Measurements from ENCODE around the gene PAFAH1B1.
"Not testable (repeated sequence)": the region's sequence is repeated elsewhere in the genome, so short reads cannot be mapped to it uniquely, and the experiment has no call there.

Gene PAFAH1B1

GRCh38 chr17:2679247-2679646 is 85.8 kb downstream of the PAFAH1B1 start:
- not testable (repeated sequence) for H3K9me3 ChIP-seq (ENCODE audit: control insufficient read depth, insufficient read depth, low read depth, low read length); H3K4me3 ChIP-seq (ENCODE audit: low read depth, low read length); H3K9ac ChIP-seq (ENCODE audit: low read length); H3K27ac ChIP-seq (ENCODE audit: low read depth, low read length); H3K27me3 ChIP-seq (ENCODE audit: control insufficient read depth, insufficient read depth, low read length); H3K4me1 ChIP-seq (ENCODE audit: control insufficient read depth, insufficient read depth, low read length)
- peaks cover 84% of the 10 kb centered on the region for H3K36me3 ChIP-seq (ENCODE audit: control insufficient read depth, insufficient read depth, low read length)

- Histone ChIP-seq H3K36me3 (ENCODE audit: control insufficient read depth, insufficient read depth, low read length) (peaks cover 73% of the 10 kb centered on the region), H3K27me3 (ENCODE audit: control insufficient read depth, insufficient read depth, low read length) (no peaks in the 10 kb centered on the region), H3K4me3 (ENCODE audit: low read depth, low read length) (no peak overlapping the region), H3K9ac (ENCODE audit: low read length) (no peak overlapping the region), H3K4me1 (ENCODE audit: control insufficient read depth, insufficient read depth, low read length) (no peaks in the 10 kb centered on the region), H3K9me3 (ENCODE audit: control insufficient read depth, insufficient read depth, low read depth, low read length) (no peaks in the 10 kb centered on the region), H3K27ac (ENCODE audit: low read depth, low read length) (no peak overlapping the region)
Observed at GRCh38 chr17:2680961-2681360, 87.5 kb downstream of the PAFAH1B1 start.

- Histone ChIP-seq H3K4me1 (ENCODE audit: control insufficient read depth, insufficient read depth, low read length) (no peaks in the 10 kb centered on the region), H3K27me3 (ENCODE audit: control insufficient read depth, insufficient read depth, low read length) (no peaks in the 10 kb centered on the region), H3K9ac (ENCODE audit: low read length) (no peak overlapping the region), H3K36me3 (ENCODE audit: control insufficient read depth, insufficient read depth, low read length) (peaks cover 66% of the 10 kb centered on the region), H3K9me3 (ENCODE audit: control insufficient read depth, insufficient read depth, low read depth, low read length) (no peaks in the 10 kb centered on the region), H3K4me3 (ENCODE audit: low read depth, low read length) (no peak overlapping the region), H3K27ac (ENCODE audit: low read depth, low read length) (no peak overlapping the region)
Observed at GRCh38 chr17:2681650-2682049, 88.2 kb downstream of the PAFAH1B1 start.

- H3K4me1 ChIP-seq (ENCODE audit: control insufficient read depth, insufficient read depth, low read length), result no peaks in the 10 kb centered on the region
- peaks cover 61% of the 10 kb centered on the region for H3K36me3 ChIP-seq (ENCODE audit: control insufficient read depth, insufficient read depth, low read length)
- no peaks in the 10 kb centered on the region for H3K27me3 ChIP-seq (ENCODE audit: control insufficient read depth, insufficient read depth, low read length)
- no peak overlapping the region for H3K9ac ChIP-seq (ENCODE audit: low read length)
- no peak overlapping the region for H3K4me3 ChIP-seq (ENCODE audit: low read depth, low read length)
- no peaks in the 10 kb centered on the region for H3K9me3 ChIP-seq (ENCODE audit: control insufficient read depth, insufficient read depth, low read depth, low read length)
- H3K27ac ChIP-seq (ENCODE audit: low read depth, low read length), result no peak overlapping the region
Observed at GRCh38 chr17:2682176-2682938, 88.9 kb downstream of the PAFAH1B1 start.

- H3K36me3 ChIP-seq (ENCODE audit: control insufficient read depth, insufficient read depth, low read length), result peaks cover 54% of the 10 kb centered on the region
- H3K4me3 ChIP-seq (ENCODE audit: low read depth, low read length), result no peak overlapping the region
Observed at GRCh38 chr17:2683912-2684311, 90.5 kb downstream of the PAFAH1B1 start.

GRCh38 chr17:2684549-2684948 is 91.1 kb downstream of the PAFAH1B1 start:
- Histone ChIP-seq H3K36me3 (ENCODE audit: control insufficient read depth, insufficient read depth, low read length) (peaks cover 47% of the 10 kb centered on the region), H3K9me3 (ENCODE audit: control insufficient read depth, insufficient read depth, low read depth, low read length) (no peaks in the 10 kb centered on the region), H3K9ac (ENCODE audit: low read length) (no peak overlapping the region), H3K4me3 (ENCODE audit: low read depth, low read length) (no peak overlapping the region), H3K4me1 (ENCODE audit: control insufficient read depth, insufficient read depth, low read length) (no peaks in the 10 kb centered on the region), H3K27ac (ENCODE audit: low read depth, low read length) (no peak overlapping the region), H3K27me3 (ENCODE audit: control insufficient read depth, insufficient read depth, low read length) (no peaks in the 10 kb centered on the region)

More at GRCh38 chr17:2683912-2684311, 90.5 kb downstream of the PAFAH1B1 start:
- no peaks in the 10 kb centered on the region for H3K4me1 ChIP-seq (ENCODE audit: control insufficient read depth, insufficient read depth, low read length)
- no peaks in the 10 kb centered on the region for H3K27me3 ChIP-seq (ENCODE audit: control insufficient read depth, insufficient read depth, low read length)
- H3K9me3 ChIP-seq (ENCODE audit: control insufficient read depth, insufficient read depth, low read depth, low read length), result no peaks in the 10 kb centered on the region
- no peak overlapping the region for H3K9ac ChIP-seq (ENCODE audit: low read length)
- no peak overlapping the region for H3K27ac ChIP-seq (ENCODE audit: low read depth, low read length)

GRCh38 chr17:2685696-2686095 is 92.2 kb downstream of the PAFAH1B1 start:
- Histone ChIP-seq H3K27me3 (ENCODE audit: control insufficient read depth, insufficient read depth, low read length) (no peaks in the 10 kb centered on the region), H3K9ac (ENCODE audit: low read length) (no peak overlapping the region), H3K36me3 (ENCODE audit: control insufficient read depth, insufficient read depth, low read length) (peaks cover 43% of the 10 kb centered on the region), H3K9me3 (ENCODE audit: control insufficient read depth, insufficient read depth, low read depth, low read length) (no peaks in the 10 kb centered on the region), H3K4me3 (ENCODE audit: low read depth, low read length) (no peak overlapping the region), H3K4me1 (ENCODE audit: control insufficient read depth, insufficient read depth, low read length) (no peaks in the 10 kb centered on the region), H3K27ac (ENCODE audit: low read depth, low read length) (no peak overlapping the region)

GRCh38 chr17:2687074-2687418 is 93.6 kb downstream of the PAFAH1B1 start:
- no peaks in the 10 kb centered on the region for H3K4me1 ChIP-seq (ENCODE audit: control insufficient read depth, insufficient read depth, low read length)
- no peak overlapping the region for H3K27ac ChIP-seq (ENCODE audit: low read depth, low read length)
- no peaks in the 10 kb centered on the region for H3K27me3 ChIP-seq (ENCODE audit: control insufficient read depth, insufficient read depth, low read length)
- H3K9ac ChIP-seq (ENCODE audit: low read length), result no peak overlapping the region
- no peak overlapping the region for H3K4me3 ChIP-seq (ENCODE audit: low read depth, low read length)
- peaks cover 41% of the 10 kb centered on the region for H3K36me3 ChIP-seq (ENCODE audit: control insufficient read depth, insufficient read depth, low read length)
- H3K9me3 ChIP-seq (ENCODE audit: control insufficient read depth, insufficient read depth, low read depth, low read length), result no peaks in the 10 kb centered on the region

GRCh38 chr17:2688351-2689342 is 95.2 kb downstream of the PAFAH1B1 start:
- H3K4me3 ChIP-seq (ENCODE audit: low read depth, low read length), result no peak overlapping the region
- no peak overlapping the region for H3K27ac ChIP-seq (ENCODE audit: low read depth, low read length)
- no peak overlapping the region for H3K9ac ChIP-seq (ENCODE audit: low read length)
- no peaks in the 10 kb centered on the region for H3K4me1 ChIP-seq (ENCODE audit: control insufficient read depth, insufficient read depth, low read length)
- no peaks in the 10 kb centered on the region for H3K9me3 ChIP-seq (ENCODE audit: control insufficient read depth, insufficient read depth, low read depth, low read length)
- no peaks in the 10 kb centered on the region for H3K27me3 ChIP-seq (ENCODE audit: control insufficient read depth, insufficient read depth, low read length)
- peaks cover 41% of the 10 kb centered on the region for H3K36me3 ChIP-seq (ENCODE audit: control insufficient read depth, insufficient read depth, low read length)

- Histone ChIP-seq H3K27ac (ENCODE audit: low read depth, low read length) (no peak overlapping the region), H3K9ac (ENCODE audit: low read length) (no peak overlapping the region), H3K4me3 (ENCODE audit: low read depth, low read length) (no peak overlapping the region), H3K36me3 (ENCODE audit: control insufficient read depth, insufficient read depth, low read length) (peaks cover 42% of the 10 kb centered on the region), H3K4me1 (ENCODE audit: control insufficient read depth, insufficient read depth, low read length) (no peaks in the 10 kb centered on the region), H3K9me3 (ENCODE audit: control insufficient read depth, insufficient read depth, low read depth, low read length) (no peaks in the 10 kb centered on the region), H3K27me3 (ENCODE audit: control insufficient read depth, insufficient read depth, low read length) (no peaks in the 10 kb centered on the region)
Observed at GRCh38 chr17:2689411-2690164, 96.1 kb downstream of the PAFAH1B1 start.

Measured in HUES6 (cell line).